GM21390 (cell line): ENCODE measurements around the gene TNNI2.

Experiments
- ATAC-seq: cut with Tn5 transposase; IDR thresholded peaks from one replicate; pipeline ENCODE4 v1.9.1; 2021; ENCODE audit not compliant: unreplicated experiment

TNNI2 gene

GRCh38 chr11:1820463-1821325 lies 18.1 kb upstream of the TNNI2 start:
- ATAC-seq = no peak

- ATAC-seq = no peak
These were observed 17.2 kb upstream of the TNNI2 start for GRCh38 chr11:1821562-1821961.

- no peak for ATAC-seq
These were observed 16.0 kb upstream of the TNNI2 start for GRCh38 chr11:1822648-1823375.

GRCh38 chr11:1823376-1824220 lies 15.2 kb upstream of the TNNI2 start:
- ATAC-seq = no peak

GRCh38 chr11:1824221-1825038 lies 14.4 kb upstream of the TNNI2 start:
- no peak for ATAC-seq

- ATAC-seq = no peak
These were observed 13.6 kb upstream of the TNNI2 start for GRCh38 chr11:1825039-1825740.

- ATAC-seq = no peak
These were observed 12.9 kb upstream of the TNNI2 start for GRCh38 chr11:1825785-1826451.

GRCh38 chr11:1826552-1827094 lies 12.2 kb upstream of the TNNI2 start:
- no peak for ATAC-seq

- ATAC-seq = no peak
These were observed 11.5 kb upstream of the TNNI2 start for GRCh38 chr11:1827095-1827813.

- no peak for ATAC-seq
These were observed 10.8 kb upstream of the TNNI2 start for GRCh38 chr11:1827931-1828330.

- no peak for ATAC-seq
These were observed 10.2 kb upstream of the TNNI2 start for GRCh38 chr11:1828542-1828941.

- no peak for ATAC-seq
These were observed 9.6 kb upstream of the TNNI2 start for GRCh38 chr11:1829039-1829820.

GRCh38 chr11:1830004-1830321 lies 8.8 kb upstream of the TNNI2 start:
- no peak for ATAC-seq

GRCh38 chr11:1830322-1831223 lies 8.2 kb upstream of the TNNI2 start:
- no peak for ATAC-seq

- ATAC-seq = no peak
These were observed 7.2 kb upstream of the TNNI2 start for GRCh38 chr11:1831338-1832210.
